ENCODE measurements around the gene NDUFAB1. TPM values are rescaled to one million over a fixed set of nuclear protein-coding genes. Genes with fewer than 3 reads are reported as not detected.
"Not testable (repeated sequence)": the region's sequence is repeated elsewhere in the genome, so short reads cannot be mapped to it uniquely, and the experiment has no call there.

The NDUFAB1 gene
- total RNA-seq, 1 experiment from 2014 or later = 116 TPM

DNA sequence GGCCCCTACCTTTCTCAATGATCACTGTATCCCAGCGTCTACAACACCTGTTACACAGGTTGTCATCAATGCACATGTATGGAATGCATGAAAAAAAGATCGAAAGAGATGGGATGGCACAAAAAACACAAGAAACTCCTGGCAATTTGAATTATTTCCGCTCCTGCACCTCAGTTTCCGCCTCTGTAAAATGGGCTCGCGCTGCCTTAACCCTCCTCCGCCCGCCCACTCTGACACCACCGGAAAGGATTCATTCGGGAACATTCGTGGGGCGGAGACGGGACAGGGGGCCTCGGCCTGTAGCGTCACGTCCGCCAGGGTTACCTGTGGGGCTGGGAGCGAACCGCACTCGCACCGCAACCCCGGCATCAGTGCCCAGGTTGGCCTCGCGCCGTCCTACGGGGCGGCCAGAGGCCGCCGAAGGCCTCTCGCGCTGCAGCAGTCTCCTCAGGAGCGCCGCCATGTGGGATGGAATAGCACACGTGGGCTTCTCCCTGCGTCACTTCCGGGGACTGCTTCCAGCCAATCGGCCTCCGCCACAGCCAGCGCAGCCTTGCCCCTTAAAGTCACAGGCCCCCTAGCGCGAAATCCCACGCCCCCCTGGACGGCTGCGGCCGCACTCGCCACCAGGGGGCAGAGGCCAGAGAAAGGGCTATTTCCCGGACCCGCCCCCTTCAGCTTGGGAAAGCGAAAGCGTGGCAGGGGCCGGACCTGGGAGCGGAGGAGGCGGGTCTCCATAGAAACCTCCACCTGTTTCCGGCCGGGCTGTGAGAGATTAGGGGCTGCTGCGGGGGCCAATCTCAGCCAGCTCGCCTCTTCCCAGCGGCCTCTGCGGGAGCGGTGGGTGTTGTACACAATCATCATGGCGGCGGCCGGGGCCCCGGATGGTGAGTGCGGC, 39.0 kb downstream of the NDUFAB1 start, which contains the start of the genes EARS2 and UBFD1:
EARS2 (minus strand) TSS at position 470 of the 898 bp plus-strand sequence; CDS start at position 463, 7 bp downstream.
UBFD1 (plus strand) TSS at position 847 of the 898 bp plus-strand sequence; CDS start at position 863, 16 bp downstream.
- DNase-seq (ENCODE audit: low read depth) = peak; percentile 98

DNA sequence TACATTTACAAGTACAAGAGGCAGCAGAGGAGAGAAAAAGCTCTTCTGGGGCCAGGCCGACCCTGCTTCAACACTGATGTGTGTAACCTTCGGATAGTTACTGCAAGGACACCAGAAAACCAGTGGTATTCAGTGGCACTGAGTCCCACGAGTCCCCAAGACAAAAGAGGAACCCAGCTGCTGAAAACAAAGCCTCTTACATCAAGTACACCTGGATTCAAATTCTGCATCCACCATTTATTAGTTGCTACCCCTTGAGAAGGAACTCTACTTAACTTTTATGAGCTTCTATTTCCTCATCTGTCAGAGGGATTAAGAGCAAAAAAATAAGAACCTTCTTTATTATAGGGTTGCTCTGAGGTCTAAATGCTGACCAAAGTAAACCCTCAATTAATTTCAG, 41.6 kb downstream of the NDUFAB1 start:
- DNase-seq (ENCODE audit: low read depth) = no peak

DNA sequence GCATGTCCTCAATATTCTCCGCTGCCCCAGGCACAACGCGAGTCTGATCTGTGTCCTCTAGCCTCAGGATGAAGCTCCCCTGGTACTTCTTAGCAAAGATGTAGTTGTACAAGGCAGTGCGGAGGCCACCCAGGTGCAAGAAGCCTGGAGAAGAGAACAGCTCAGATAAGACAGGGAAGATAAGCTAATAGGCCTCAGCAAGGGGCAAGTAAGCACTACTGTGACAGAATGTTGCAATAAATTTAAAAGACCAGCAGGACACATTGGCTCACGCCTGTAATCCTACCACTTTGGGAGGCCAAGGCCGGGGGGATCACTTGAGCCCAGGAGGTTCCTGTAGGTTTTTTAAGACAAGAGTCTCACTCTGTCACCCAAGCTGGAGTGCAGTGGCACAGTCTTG, 44.0 kb downstream of the NDUFAB1 start:
- no peak for DNase-seq (ENCODE audit: low read depth)

DNA sequence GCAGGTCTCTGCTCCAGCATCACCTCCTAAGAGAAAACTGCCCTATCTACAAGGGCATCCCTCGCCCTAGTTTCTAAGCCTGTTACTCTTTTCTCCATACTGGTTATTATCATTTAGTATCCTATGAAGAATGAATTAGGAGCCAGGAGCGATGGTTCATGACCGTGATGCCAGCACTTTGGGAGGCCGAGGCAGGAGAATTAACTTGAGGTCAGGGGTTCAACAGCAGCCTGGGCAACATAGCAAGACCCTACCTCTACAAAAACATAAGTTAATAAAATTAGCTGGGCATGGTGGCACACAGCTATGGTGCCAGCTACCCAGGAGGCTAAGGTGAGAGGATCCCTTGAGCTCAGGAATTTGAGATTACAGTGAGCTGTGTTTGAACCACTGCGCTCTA, 46.2 kb downstream of the NDUFAB1 start:
- DNase-seq (ENCODE audit: low read depth) = no peak

DNA sequence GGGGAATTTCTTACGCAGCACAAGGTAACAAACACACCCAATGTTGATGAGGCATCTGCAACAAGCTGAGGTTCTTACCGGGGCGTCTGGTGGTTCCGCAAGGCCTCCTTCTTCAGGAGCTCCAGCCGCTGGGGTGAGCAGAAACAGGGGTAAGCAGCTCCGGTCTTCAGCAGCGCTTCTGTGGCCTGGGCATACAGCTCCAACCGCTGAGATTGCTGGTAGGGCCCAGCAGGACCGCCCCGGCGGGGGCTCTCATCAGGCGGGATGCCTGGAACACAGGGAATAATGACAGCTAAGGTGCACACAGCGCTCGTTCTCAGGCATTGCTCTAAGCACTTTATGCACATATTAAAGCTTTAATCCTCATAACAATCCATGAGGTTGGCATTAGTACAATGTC, 51.7 kb downstream of the NDUFAB1 start:
- DNase-seq (ENCODE audit: low read depth) = no peak

DNA sequence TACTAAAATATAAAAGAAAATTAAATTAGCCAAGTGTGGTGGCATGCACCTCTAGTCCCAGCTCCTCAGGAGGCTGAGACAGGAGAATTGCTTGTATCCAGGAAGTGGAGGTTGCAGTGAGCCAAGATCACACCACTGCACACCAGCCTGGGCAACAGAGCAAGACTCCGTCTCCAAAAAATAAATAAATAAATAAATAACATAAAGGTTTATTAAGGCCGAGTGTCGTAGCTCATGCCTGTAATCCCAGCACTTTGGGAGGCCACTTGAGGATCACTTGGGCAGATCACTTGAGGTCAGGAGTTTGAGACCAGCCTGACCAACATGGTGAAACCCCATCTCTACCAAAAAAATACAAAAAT, 55.3 kb downstream of the NDUFAB1 start:
- not testable (repeated sequence) for DNase-seq (ENCODE audit: low read depth)

DNA sequence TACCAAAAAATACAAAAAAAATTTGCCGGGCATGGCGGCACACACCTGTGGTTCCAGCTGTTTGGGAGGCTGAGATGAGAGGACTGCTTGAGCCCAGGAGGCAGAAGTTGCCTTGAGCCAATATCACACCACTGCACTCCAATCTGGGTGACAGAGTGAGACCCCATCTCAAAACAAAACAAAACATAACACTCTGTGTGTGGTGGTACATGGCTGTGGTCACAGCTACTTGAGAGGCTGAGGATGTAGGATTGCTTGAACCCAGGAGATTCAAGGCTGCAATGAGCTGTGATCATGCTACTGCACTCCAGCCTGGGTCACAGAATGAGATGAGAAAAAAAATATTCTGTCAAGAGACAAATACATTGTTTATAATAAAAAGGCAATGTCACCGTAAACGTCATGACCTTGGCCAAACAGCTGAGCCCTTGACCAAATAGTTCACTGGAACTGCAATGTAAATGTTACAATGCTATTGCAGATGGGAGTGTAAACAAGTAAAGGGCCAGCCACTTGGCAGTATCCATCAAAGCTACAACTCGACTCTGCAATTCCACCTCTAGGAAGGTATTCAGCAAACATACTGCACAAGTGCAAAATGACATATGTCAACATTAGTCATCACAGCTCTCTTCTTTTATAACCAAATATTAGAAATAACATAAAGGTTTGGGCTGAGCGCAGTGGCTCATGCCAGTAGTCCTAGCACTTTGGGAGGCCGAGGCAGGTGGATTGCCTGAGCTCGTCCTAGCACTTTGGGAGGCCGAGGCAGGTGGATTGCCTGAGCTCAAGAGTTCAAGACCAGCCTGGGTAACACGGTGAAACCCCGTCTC, 55.9 kb downstream of the NDUFAB1 start:
- no peak for DNase-seq (ENCODE audit: low read depth)

DNA sequence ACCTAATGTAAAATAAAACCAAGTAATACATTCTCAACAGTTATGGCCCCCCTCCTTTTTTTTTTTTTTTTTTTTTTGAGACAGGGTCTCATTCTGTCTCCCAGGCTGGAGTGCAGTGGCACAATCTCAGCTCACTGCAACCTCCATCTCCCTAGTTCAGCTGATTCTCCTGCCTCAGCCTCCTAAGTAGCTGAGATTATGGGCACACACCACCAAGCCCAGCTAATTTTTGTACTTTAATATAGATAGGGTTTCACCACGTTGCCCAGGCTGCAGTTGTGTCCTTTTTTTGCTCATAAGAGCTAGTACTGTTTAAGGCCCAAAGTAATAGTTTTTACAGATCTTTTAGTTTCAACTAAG, 57.2 kb downstream of the NDUFAB1 start:
- no peak for DNase-seq (ENCODE audit: low read depth)

DNA sequence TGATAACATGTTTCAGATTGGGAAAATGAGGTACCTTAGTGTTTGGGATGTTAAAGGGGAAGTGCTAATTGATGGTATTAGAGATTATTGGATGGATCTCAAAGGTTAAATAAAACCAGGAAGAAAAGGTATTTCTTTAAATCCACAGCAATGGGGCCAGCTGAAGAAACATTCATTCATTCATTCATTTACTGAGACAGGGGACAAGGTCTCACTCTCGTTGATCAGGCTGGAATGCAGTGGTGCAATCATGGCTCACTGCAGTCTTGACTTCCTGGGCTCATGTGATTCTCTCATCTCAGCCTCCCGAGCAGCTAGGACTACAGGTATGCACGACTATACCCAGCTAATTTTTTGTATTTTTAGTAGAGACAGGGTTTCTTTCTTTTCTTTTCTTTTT, 58.7 kb downstream of the NDUFAB1 start:
- DNase-seq (ENCODE audit: low read depth) = no peak

DNA sequence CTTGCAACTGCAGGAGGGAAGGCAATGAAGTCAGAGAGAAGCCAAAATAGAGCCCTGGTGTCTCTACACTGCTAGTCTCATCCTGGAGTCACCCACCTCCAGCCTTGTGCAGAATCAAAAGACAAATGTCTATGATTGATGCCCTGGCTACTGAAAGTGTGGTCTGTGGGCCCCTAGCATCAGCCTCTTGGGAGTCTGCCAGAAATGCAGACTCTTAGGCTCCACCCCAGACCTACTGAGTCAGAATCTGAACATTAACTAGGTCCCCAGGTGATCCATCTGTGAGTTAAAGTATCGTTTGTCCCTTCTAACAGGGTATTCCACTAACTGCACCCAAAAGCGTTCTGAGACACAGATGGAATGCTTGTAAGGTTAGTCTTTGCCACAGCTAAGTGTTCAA, 60.2 kb downstream of the NDUFAB1 start:
- DNase-seq (ENCODE audit: low read depth) = no peak

DNA sequence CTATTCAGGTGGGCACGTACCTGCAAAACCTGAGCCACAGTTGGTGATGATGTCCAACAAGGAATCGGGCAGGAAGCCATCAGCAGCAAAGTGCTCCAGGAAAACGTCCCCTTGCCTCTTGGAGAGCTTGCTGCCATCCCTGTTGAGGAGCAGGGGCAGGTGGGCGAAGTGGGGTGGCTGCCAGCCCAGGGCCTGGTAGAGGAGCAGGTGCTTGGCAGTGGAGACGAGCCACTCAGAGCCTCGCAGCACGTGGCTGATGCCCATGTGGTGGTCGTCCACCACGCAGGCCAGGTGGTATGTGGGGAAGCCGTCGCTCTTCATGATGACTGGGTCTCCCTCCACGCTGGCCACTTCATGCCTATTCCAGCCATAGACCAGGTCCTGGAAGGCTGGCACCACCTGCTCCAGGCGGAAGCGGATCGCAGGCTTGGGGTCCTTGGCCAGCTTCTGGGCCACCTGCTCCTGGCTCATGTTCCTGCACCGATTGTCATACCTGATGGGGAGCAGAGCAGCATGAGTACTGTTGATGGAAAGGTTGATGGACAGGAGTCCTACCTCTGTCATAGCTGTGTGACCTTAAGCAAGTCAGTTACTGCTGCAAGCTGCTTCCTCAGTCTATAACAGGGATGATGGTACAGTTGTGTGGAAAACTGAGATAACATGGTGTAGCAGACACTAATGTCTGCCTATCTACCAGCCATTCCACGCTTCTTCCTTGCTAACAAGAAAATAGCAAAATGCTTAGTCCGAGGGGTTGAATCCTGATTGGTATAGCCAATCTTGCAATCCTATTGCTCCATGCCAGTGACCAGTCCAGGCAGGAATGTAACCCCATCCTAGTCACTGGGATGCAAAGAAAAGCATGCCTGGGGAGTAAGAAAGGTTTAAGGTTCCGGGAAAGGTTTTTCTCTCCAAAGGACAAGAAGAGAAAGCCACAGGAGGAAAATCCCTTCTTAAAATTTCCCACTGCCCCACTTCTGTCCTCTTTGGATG, 61.0 kb downstream of the NDUFAB1 start:
- no peak for DNase-seq (ENCODE audit: low read depth)

DNA sequence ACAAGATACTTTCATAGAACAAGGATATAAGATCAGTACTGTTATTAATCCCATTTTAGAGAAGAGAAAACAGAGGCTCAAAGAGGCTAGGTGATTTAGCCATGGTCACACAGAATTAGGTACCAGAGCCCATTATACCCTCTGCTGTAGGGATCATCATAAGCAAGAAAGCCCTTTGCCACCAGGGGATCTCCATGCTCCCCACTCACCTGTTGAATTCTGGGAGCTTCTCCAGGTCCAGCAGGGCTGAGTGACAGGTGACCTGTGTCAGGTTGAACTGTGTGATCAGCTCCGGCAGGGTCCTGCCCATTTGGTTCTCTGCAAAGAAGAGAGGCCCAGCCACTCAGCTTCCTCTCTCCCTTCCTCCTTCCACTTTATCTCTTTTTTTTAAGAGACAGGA, 63.7 kb downstream of the NDUFAB1 start:
- no peak for DNase-seq (ENCODE audit: low read depth)

Other genes with a start within 250 kb of the NDUFAB1 start
- gene COG7, start 143.1 kb downstream of the NDUFAB1 start, total RNA-seq (2014; rRNA removed) = 12.2 and 12.5 TPM in 2 replicates
- gene GGA2, start 85.8 kb downstream of the NDUFAB1 start, total RNA-seq (2014; rRNA removed) = 32.1 and 34.2 TPM in 2 replicates
- 28.8 and 31.4 TPM in 2 replicates for gene EARS2, start 39.0 kb downstream of the NDUFAB1 start, total RNA-seq (2014; rRNA removed)
- 156 and 172 TPM in 2 replicates for gene UBFD1, start 38.6 kb downstream of the NDUFAB1 start, total RNA-seq (2014; rRNA removed)
- 21.7 and 24.0 TPM in 2 replicates for gene PALB2, start 45.0 kb upstream of the NDUFAB1 start, total RNA-seq (2014; rRNA removed)
- gene DCTN5, start 45.1 kb upstream of the NDUFAB1 start, total RNA-seq (2014; rRNA removed) = 59.5 and 68.8 TPM in 2 replicates
- gene PLK1, start 82.6 kb upstream of the NDUFAB1 start, total RNA-seq (2014; rRNA removed) = 101 and 102 TPM in 2 replicates
- not detected in 2 replicates for gene ERN2, start 116.9 kb upstream of the NDUFAB1 start, total RNA-seq (2014; rRNA removed)
- gene CHP2, start 158.7 kb upstream of the NDUFAB1 start, total RNA-seq (2014; rRNA removed) = not detected in 2 replicates
- not detected in 2 replicates for gene PRKCB, start 239.7 kb upstream of the NDUFAB1 start, total RNA-seq (2014; rRNA removed)

Measured in LHCN-M2 (cell line).